K562 (cell line): Measurements from ENCODE around the gene TREH. TPM values are rescaled to one million over a fixed set of nuclear protein-coding genes. Genes with fewer than 3 reads are reported as not detected.

Experiments used
- CHAMP1 ChIP-seq: fragments of 450-650 bp; IDR thresholded peaks from 2 replicates; pipeline ENCODE4 v1.6.1; 2016; ENCODE audit warnings: mild to moderate bottlenecking
- CXXC5 ChIP-seq: fragments of 250-450 bp; sonication (Bioruptor Pico); IDR thresholded peaks from 2 replicates; pipeline ENCODE4 v1.8.0; 2022; ENCODE audit warnings: inconsistent platforms, mild to moderate bottlenecking, moderate library complexity
- ESRRB ChIP-seq: fragments of 250-450 bp; sonication (Bioruptor Pico); IDR thresholded peaks from 2 replicates; pipeline ENCODE4 v1.5.0; 2020; ENCODE audit warnings: mild to moderate bottlenecking, moderate library complexity, borderline replicate concordance
- HDAC6 ChIP-seq: IDR thresholded peaks from 2 replicates; pipeline ENCODE4 v1.6.1; 2012; ENCODE audit warnings: low read depth, mild to moderate bottlenecking, control low read depth, inconsistent platforms, low read length, moderate library complexity
- HMG20A ChIP-seq: fragments of 450-650 bp; formaldehyde crosslinking; conservative IDR thresholded peaks from 2 replicates; pipeline ENCODE4 v1.4.0; 2020; ENCODE audit warnings: mild to moderate bottlenecking, mixed read lengths
- NR1H2 ChIP-seq: sonication (generic); formaldehyde crosslinking; IDR thresholded peaks from 2 replicates; pipeline ENCODE4 v1.4.0; 2020; ENCODE audit warnings: mild to moderate bottlenecking, missing genetic modification reagents
- PHF20 ChIP-seq: fragments of 450-650 bp; IDR thresholded peaks from 2 replicates; pipeline ENCODE4 v1.6.1; 2018; ENCODE audit not compliant: partially characterized antibody
- RBM34 ChIP-seq: fragments of 200-400 bp; formaldehyde crosslinking; IDR thresholded peaks from 2 replicates; pipeline ENCODE4 v1.6.1; 2018; ENCODE audit warnings: low read length, borderline replicate concordance; ENCODE audit not compliant: insufficient read depth
- SRF ChIP-seq, 2 experiments: fragments of 250-450, 450-650 bp in 1 of 2; sonication (Bioruptor Pico) in 1 of 2; sonication (generic) in 1 of 2; formaldehyde crosslinking; IDR thresholded peaks; 2 replicates each; pipeline versions ENCODE4 v1.5.0 to v1.5.1; 2020 to 2022; ENCODE audit warnings: mild to moderate bottlenecking in 1 of 2, missing genetic modification reagents in 1 of 2
- TOE1 ChIP-seq, 2 experiments: fragments of 450-650 bp in 1 of 2; sonication (generic) in 1 of 2; formaldehyde crosslinking in 1 of 2; IDR thresholded peaks; 2 replicates each; pipeline versions ENCODE4 v1.7.1 to v1.8.0; 2016 to 2022; ENCODE audit warnings: borderline replicate concordance in 2 of 2, mild to moderate bottlenecking in 2 of 2, antibody characterized with exemption in 1 of 2, inconsistent platforms in 1 of 2, low read depth in 1 of 2, missing genetic modification reagents in 1 of 2, moderate library complexity in 1 of 2
- ZBTB26 ChIP-seq: fragments of 450-650 bp; formaldehyde crosslinking; IDR thresholded peaks from 2 replicates; pipeline ENCODE4 v1.4.0; 2022; ENCODE audit warnings: missing genetic modification characterization
- ZBTB40 ChIP-seq, 2 experiments: fragments of 450-650 bp in 1 of 2; sonication (generic) in 1 of 2; formaldehyde crosslinking in 1 of 2; IDR thresholded peaks; 2 replicates each; pipeline versions ENCODE4 v1.7.1 to v1.9.0; 2016 to 2022; ENCODE audit warnings: inconsistent platforms in 1 of 2, mild to moderate bottlenecking in 1 of 2, missing genetic modification reagents in 1 of 2
- polyA plus RNA-seq, 8 experiments: library from polyadenylated mRNA; depleted of rRNA in 4 of 8; stranded (reverse) in 5 of 8; unstranded in 3 of 8; fragments of >200 nt; fragmentation: Nextera tagmentation in 2 of 8; fragmentation: Illumina TruSeq in 1 of 8; extraction: Ambion mirVana in 2 of 8; extraction: Trizol in 1 of 8; gene quantifications; 2 replicates each; pipeline versions ENCODE4 v1.2.1 to v1.2.3, GENCODE V29; 2011 to 2014; ENCODE audit warnings: inconsistent platforms in 1 of 8, missing spikeins in 1 of 8
- total RNA-seq, 7 experiments: library from RNA; depleted of rRNA in 6 of 7; stranded (reverse); fragments of >200 nt in 6 of 7; fragmentation: Illumina TruSeq in 2 of 7; extraction: Trizol in 2 of 7; gene quantifications; 2 replicates each; pipeline versions ENCODE4 v1.2.1 to v1.2.3, GENCODE V29; 2011 to 2021; ENCODE audit warnings: low replicate concordance in 1 of 7

TREH gene
- total and polyA plus RNA-seq, 9 of the 15 experiments (the other 6 are each of a cell fraction or from before 2014, with no cell fraction given) = 0.09 to 0.20 (median 0.11) TPM; not detected in 6

- TF ChIP-seq ZBTB40 (IDR thresholded peaks at IDR 0.05) (no peak; the same call in 1 of the 2 replicates), ZBTB40 (CRISPR knock-in tag; IDR thresholded peaks at IDR 0.05) (no peak), PHF20 (peak; percentile 25), ZBTB26 (0 out of 2 replicates have a peak, but pooled peaks have one; percentile 23), NR1H2 (CRISPR knock-in tag) (no peak), SRF (CRISPR knock-in tag; IDR thresholded peaks at IDR 0.05) (no peak), ESRRB (no peak), CHAMP1 (no peak), RBM34 (no peak), TOE1 (IDR thresholded peaks at IDR 0.05; ENCODE audit: borderline replicate concordance) (peak; percentile 48; the same call in 1 of the 2 replicates), TOE1 (CRISPR knock-in tag; IDR thresholded peaks at IDR 0.05; ENCODE audit: borderline replicate concordance, low read depth) (no peak), HDAC6 (no peak), CXXC5 (CRISPR knock-in tag) (peak; percentile 78), HMG20A (no peak)
Observed at GRCh38 chr11:118634431-118635236, 44.8 kb downstream of the TREH start (continued).
